ENCODE results near the gene ALG9.

DNA sequence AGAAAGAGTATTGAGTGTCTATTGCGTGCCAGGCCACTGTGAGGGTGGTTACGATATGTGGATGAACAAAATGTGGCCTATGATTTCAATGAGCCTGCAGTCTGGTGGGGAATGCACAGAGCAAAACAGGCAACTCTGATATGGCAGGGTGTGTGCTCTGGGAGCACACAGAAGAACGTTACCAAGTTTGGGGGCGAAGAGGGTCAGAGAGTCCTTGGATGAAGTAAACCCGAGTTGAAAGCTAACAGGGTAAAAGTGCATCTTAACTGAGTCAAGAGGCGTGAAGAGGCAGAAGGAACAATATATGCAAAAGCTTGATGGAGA is 8.2 kb upstream of the ALG9 start:
- TF ChIP-seq CTCF (IDR thresholded peaks at IDR 0.05) = no peak
- no peak for TF ChIP-seq POLR2A (IDR thresholded peaks at IDR 0.05)

Data from thyroid gland (tissue), 4 donors.